NOMO-1 treated with DMSO at 0.1 percent for 48 hours (cell line): ENCODE measurements around the gene CCR4.
"Not testable (repeated sequence)": the region's sequence is repeated elsewhere in the genome, so short reads cannot be mapped to it uniquely, and the experiment has no call there.

Experiments used
- DNase-seq: peaks from one replicate; lab custom pipeline; 2025; ENCODE audit not compliant: unreplicated experiment; lab: John Stamatoyannopoulos, UW

The CCR4 gene

DNA sequence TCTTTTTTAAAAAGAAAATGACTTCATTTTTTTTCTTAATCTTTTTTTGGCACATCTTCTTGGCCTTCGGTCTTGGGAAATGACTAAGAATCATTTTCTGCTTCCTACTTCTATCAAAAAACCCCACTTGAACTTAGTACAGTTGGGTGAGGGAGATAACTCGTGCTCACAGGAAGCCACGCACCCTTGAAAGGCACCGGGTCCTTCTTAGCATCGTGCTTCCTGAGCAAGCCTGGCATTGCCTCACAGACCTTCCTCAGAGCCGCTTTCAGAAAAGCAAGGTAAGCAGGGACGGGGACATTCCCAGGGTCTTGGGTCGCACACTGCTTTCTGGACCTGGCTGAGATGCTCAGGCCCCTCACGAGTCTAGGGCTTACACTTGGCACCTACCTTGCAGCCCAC lies at the start of gene CCR4:
Gene CCR4, plus strand, starts transcription at position 235 of the 402 bp plus-strand sequence. CDS start 1,779 bp downstream, outside the sequence.
- no peak for DNase-seq

DNA sequence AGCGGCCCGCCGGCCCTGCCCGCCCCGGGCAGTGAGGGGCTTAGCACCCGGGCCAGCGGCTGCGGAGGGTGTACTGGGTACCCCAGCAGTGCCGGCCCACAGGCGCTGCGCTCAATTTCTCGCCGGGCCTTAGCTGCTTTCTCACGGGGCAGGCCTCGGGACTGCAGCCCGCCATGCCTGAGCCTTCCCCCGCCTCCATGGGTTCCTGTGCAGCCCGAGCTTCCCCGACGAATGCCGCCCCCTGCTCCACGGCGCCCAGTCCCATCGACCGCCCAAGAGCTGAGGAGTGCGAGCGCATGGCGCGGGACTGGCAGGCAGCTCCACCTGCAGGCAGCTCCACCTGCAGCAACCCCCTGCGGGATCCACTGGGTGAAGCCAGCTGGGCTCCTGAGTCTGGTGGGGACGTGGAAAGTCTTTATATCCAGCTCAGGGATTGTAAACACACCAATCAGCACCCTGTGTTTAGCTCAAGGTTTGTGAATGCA lies 48.5 kb upstream of the CCR4 start:
- DNase-seq = not testable (repeated sequence)

DNA sequence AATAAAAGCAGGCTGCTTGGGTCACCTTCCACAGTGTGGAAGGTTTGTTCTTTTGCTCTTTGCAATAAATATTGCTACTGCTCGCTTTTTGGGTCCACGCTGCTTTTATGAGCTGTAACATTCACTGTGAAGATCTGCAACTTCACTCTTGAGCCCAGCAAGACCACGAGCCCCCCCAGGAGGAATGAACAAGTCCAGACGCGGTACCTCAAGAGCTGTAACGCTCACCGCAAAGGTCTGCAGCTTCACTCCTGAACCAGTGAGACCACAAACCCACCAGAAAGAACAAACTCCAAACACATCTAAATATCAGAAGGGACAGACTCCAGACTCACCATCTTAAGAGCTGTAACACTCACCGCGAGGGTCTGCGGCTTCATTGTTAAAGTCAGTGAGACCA lies 47.5 kb upstream of the CCR4 start:
- no peak for DNase-seq

DNA sequence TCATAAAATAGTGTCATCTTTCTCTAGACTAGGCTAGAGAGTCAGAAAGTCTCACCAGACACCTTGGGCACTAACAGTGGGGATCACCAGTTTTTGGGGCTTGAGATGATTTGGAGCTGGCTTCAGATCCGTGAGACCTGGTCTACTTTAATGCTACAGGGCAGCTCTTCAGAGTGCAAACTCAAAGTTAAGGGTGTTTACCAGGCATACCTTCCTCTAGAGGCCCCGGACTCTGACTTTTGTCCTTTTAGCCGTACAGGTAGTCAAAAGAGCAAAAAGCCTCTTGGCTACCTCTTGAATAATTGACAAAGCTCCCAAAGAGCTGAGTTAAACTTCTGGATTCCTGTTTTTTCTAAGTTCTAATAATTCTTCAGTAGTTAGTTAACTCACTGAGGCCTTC lies 41.4 kb upstream of the CCR4 start:
- no peak for DNase-seq

DNA sequence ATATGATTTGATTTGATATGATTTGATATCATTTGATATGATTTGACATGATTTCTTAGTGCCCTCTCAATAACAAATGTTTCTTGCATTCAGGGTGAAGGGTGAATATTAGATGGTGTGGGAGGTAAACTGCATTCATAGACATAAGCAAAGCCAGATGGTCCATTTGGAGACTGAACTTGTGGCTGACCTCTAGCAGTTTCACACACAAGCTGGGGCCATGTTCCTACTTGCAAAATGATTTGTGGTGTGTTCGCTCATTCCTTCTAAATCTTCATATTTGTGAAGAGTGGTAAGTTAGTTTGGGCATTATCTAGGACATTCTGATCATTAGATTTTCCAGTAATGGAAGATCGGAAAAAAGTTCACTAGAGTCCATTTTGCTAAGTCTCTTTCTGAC lies 40.5 kb upstream of the CCR4 start:
- DNase-seq = no peak

DNA sequence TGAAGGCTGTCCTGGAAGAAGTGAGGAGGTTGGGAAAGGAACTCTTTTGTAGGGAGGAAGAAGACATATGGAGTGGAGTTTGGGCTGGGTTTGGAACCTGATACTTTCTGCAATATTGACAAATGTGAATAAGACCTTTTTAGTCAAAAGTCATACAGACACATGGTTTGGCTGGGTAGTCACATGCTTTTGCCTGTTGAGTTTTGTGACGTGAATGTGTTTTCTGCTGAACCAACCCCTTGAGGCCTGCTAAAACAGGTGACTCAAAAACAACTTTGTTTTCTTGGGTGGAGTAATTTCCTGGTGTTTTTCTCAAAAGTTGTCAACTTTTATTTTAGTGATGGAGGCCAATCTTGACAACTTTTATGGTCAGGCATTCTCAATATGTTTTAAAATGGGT lies 39.4 kb upstream of the CCR4 start:
- no peak for DNase-seq

DNA sequence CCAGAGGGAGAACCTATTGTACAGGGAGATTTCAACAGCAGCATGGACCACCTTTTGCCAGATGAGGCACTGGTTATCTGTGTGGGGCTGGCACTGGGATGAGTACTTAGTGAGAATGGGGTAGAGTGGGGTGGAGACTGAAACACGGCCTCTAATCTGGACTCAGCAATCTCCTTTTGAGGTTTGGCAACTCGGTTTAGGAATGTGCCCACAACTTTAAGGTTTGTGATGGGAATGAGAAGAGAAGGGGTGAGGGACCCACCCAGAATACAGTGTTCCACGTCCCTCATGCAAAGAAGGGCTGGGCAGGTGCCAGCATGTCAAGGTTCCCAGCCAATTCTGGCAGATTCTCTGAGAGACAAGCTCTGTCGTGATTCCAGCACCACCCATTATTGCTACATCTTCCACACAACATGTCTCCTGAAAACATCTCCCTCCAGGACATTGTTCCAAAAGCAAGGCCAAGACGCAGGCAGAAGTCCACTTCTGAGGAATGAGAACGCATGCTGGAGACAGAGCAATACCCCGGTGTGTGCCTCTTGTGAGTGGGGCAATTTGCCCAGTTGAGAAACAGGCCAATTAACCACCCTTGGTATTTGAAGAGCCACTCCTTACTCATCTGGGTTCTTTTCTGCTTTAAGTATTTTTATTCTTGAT lies 37.5 kb upstream of the CCR4 start:
- DNase-seq = no peak

DNA sequence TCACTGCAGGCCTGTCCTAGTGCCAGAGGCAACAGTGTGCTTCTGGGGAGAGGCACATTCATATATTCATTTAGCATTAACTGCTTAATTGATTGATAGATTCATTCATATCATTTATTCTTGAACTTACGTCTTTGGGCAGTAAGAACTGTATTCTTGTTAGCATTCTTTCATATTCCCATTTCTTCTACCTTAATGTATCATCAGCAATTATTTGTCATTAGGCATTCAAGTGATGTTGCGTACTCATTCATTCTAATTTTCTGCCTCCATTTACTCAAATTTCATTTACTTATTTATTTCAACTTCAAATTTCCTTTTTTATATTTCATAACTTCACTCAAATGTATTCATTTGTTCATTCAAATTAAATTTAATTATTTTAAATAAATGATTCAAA lies 31.5 kb upstream of the CCR4 start:
- no peak for DNase-seq

DNA sequence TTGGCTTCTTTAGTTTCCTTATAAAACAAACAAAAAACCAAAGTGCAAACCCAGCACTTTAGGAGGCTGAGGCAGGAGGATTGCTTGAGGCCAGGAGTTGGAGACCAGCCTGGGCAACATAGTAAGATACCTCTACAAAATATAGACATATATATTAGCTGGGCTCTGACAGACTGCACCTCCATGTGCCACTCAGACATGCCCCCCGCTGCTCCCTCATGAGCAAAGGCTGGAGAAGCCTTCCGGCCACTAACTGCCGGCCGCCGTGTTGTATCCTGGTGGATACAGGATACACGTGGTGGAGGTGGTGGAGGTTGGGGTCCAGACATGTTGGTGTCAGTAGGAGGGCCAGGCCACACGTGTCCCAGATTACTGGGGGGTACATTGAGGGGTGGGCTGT lies 29.4 kb upstream of the CCR4 start:
- DNase-seq = no peak

DNA sequence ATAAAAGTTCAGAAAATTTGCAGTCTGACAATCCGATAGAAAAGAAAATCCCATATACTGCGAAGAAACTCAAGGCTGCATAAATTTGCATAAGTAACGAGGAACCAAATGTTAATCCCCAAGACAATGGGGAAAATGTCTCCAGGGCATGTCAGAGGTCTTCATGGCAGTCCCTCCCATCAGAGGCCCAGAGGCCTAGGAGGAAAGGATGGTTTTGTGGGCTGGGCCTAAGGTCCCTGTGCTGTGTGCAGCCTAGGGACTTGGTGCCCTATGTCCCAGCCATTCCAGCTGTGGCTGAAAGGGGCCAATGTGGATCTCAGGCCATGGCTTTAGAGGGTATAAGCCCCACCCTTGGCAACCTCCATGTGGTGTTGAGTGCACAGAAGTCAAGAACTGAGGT lies 21.3 kb upstream of the CCR4 start:
- DNase-seq = no peak

DNA sequence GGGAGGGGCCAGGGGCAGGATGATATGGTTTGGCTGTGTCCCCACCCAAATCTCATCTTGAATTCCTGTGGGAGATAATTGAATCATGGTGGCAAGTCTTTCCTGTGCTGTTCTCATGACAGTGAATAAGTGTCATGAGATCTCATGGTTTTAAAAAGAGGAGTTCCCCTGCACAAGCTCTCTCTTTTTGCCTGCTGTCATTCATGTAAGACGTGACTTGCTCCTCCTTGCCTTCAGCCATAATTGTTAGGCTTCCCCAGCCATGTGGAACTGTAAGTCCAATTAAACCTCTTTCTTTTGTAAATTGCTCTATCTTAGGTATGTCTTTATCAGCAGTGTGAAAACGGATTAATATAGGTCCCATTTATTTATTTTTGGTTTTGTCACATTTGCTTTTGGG lies 20.2 kb upstream of the CCR4 start:
- DNase-seq = not testable (repeated sequence)

DNA sequence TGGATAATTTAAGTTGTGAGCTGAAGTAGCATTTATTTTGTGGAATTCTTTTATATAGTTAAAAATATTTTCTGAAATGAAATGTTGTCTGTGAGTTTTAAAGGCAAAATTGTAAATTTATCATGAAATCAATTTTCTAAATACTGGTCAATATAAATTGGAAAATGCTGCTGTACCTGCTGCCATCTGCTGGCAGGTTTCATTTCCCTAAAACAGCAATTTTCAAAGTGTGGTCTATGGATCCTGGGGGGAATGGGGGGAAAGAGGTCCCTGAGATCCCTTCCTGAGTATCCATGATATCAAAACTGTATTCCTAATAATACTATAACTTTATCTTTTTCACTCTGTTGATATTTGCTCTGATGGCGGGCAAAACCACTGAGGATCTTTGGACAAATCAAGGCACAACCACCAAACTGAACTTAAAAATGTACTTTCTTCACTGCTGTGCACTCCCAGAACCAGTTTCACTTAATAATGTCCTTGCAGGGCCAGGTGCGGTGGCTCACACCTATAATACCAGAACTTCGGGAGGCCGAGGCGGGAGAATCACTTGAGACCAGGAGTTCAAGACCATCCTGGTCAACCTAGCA lies 17.2 kb upstream of the CCR4 start:
- DNase-seq = no peak

DNA sequence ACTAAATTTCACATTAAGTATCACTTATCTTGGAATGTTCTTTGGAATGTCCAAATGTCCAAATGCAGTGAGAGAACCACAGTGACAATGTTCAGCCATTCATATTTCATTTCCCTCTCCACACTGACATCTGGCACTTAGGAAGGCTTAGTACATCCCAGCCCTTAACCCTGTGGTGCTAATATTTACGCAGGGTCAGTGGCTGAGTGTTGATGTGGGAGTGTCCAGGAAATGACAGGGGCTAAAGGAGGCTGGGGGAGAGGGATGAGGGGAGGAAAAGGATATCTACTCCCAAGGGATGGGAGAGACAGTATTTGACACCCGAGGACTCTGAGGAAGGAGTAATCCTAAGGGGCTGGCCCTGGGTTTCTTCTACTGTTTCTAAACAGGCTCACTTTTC lies 14.1 kb upstream of the CCR4 start:
- DNase-seq = no peak

DNA sequence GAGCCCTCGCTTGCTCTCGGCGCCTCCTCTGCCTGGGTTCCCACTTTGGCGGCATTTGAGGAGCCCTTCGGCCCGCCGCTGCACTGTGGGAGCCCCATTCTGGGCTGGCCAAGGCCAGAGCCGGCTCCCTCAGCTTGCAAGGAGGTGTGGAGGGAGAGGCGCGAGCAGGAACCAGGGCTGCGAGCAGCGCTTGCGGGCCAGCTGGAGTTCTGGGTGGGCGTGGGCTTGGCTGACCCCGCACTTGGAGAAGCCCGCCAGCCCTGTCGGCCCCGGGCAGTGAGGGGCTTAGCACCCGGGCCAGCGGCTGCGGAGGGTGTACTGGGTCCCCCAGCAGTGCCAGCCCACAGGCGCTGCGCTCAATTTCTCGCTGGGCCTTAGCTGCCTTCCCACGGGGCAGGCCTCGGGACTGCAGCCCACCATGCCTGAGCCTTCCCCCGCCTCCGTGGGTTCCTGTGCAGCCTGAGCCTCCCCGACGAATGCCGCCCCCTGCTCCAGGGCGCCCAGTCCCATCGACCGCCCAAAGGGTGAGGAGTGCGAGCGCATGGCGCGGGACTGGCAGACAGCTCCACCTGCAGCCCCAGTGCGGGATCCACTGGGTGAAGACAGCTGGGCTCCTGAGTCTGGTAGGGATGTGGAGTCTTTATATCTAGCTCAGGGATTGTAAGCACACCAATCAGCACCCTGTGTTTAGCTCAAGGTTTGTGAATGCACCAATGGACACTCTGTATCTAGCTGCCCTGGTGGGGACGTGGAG lies 11.7 kb upstream of the CCR4 start:
- not testable (repeated sequence) for DNase-seq

DNA sequence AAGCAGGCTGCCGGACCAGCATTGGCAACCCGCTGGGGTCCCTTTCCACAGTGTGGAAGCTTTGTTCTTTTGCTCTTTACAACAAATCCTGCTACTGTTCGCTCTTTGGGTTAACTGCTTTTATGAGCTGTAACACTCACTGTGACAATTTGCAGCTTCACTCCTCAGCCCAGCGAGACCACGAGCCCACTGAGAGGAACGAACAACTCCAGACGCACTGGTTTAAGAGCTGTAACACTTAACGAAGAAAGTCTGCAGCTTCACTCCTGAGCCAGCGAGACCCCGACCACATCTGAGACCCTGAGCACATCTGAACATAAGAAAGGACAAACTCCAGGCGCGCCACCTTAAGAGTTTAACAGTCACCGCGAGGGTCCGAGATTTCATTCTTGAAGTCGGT lies 10.7 kb upstream of the CCR4 start:
- no peak for DNase-seq

DNA sequence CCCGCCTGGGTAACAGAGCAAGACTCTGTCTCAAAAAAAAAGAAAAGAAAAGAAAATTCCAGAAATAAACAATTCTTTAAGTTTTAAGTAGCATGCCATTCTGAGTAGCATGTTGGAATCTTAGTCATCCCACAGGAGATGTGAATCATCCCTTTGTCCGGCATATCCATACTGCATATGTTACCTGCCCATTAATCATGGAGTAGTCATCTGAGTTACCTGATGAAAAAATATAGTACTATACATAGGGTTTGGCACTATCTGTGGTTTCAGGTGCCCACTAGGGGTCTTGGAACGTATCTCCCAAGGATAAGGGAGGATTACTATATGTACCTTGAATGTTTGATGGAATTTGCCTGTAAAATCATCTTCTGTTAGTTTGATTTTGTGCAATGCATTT lies 6.3 kb upstream of the CCR4 start:
- no peak for DNase-seq

DNA sequence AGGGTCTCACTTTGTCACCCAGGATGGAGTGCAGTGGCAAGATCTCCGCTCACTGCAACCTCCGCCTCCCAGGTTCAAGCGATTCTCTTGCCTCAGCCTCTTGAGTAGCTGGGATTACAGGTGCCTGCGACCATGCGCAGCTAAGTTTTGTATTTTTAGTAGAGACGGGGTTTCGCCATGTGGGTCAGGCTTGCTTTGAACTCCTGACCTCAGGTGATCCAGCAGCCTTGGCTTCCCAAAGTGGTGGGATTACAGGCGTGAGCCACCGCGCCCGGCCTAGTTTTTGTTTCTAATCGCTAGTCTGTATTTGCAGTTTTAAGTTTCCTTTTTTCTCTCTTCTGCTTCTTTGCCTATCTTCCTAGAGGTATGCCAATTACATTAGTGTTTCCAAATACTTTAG lies 5.8 kb upstream of the CCR4 start:
- DNase-seq = peak; percentile 37

DNA sequence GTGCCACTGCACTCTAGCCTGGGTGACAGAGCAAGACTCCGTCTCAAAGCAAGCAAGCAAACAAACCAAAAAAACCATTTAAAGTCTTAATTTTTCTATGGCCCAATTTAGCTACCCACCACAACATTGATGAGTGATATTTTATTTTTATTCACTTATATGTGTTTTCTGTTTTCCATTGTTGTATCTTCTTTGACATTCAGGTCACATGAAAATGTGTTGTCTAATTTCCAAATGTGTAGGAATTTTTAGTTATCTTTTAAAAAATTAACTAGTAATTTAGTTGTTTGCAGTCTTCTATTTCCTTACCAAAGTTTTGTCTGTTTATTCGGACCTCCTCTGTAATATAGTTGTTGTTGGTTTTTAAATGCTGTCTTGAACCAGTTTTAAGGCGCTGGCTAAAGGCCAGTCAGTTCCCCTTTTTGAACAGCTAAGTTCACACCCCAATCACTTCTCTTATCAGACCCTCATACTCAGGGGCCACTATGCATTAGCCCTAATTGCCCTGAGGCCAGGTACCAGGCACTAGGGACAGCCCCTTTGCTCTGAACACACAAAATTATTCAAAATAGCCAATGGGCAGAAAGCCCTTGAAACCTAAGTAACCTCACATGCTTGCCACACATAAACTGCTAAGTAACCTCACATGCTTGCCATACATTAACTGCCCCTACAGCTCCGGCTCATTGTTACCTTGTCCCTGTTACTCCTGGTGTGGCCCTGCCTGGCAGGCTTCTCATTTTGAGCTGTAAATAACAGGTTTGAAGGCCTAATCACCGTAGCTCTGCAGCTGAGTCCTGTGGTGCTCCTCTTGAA lies 4.3 kb upstream of the CCR4 start:
- DNase-seq = no peak

DNA sequence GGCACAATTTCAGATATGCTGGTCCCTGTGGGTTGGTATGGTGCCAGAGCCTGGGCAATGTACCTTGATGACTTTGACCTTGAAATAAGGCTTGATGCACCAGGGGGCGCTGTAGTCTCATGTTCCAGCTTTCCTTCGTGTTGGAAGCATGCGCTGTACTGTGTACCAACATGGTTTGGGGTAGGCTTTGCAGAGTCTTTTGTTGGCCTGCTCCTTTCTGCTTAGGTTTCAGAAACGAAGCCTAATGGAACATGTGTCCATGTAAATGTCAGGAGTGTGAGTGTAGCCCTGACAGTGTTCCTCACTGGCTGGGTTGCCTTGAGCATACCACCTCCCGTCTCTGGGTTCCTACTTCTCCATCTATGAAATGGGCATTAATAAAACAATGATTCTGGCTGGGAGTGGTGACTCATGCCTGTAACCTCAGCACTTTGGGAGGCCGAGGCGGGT lies 3.6 kb upstream of the CCR4 start:
- peak; percentile 68 for DNase-seq

DNA sequence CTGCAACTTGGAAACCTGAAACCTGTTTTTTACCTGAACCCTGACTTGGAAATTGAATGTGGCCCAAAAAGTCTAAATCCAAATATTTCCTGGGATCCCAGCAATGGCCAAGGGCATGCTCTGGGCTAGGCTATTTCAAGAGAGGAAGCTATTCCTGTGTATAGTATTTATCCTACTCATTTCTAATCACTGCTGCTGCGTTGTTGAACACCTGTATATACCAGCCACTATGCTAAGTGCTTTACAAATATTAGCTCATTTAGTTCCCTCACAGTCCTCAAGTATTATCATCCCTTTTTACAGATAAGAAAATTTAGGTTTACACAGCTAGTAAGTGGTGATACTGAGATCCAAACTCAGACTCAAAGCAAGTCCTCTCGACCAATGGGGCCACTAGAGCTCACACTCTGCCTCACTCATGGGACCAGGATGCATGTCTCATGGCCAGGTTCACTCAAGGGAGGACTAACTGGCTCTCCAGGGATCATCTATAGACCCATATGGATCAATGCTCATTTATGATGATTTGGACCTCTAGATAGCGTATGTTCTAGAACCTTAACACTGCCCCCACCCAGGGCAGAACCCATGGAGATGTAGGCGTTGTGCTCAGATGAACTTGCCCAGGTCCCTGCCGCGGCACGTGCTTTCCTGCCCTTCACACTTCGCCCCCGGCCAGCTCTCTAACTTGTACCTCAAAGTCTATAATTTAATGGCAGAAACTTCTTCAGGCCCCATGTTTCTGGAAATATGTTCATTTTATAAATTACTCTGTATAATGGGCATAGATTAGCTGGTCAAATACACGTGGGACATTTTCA lies 2.6 kb upstream of the CCR4 start:
- no peak for DNase-seq
